ENCODE results near the gene ZMIZ1. TPM values are rescaled to one million over a fixed set of nuclear protein-coding genes. Genes with fewer than 3 reads are reported as not detected.

ZMIZ1 gene
- polyA plus RNA-seq, 1 donor from 2014 or later = 26.8 TPM

DNA sequence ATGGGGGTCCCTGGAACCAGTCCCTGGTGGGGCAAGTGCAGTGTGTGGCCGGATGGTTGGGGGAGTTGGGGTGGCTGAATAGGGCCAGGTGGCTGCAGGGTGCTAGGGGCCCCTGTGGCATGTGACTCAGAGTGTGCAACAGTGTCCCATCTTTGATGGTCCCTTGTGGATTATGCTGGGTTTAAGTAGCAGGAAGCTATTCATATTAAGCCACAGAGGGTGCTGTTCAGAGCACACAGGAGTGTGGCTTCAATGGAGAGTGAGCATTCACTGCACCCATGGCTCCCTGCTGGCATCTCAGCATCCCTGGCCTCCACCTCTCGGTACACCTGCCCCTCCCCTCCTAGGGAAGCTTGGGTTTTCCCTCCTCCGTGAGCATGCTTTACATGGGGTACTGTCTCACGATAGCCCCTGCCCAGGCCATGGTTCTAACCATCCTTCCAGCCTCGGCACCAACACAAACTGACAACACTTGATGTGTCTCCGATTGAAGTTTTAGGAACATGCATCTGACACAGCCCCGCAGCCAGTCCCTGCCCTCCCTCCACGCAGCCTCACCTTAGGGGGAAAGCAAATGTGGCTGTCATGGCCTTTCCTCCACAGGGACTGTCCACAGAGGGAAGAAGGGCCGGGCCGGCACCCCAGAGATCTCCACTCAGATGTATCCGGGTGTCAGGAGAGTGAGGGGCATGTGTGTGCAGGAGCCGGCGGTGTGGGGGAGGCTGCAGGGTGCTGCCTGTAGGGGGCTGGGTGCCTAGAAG is 248.1 kb downstream of the ZMIZ1 start:
- H3K27ac ChIP-seq (ENCODE audit: low read length) = no peak overlapping the region
- no peaks in the 10 kb centered on the region for H3K79me2 ChIP-seq (replicated peaks; ENCODE audit: insufficient read depth, low read length)
- no peak overlapping the region for H3K4me3 ChIP-seq (ENCODE audit: low read length)
- H3K27me3 ChIP-seq (ENCODE audit: insufficient read depth, low read depth, low read length) = no peaks in the 10 kb centered on the region
- H3K9me2 ChIP-seq (ENCODE audit: insufficient read depth, low read length) = no peaks in the 10 kb centered on the region
- H2AFZ ChIP-seq (ENCODE audit: low read depth, low read length) = no peak overlapping the region
- TF ChIP-seq EP300 (conservative IDR thresholded peaks at IDR 0.05; ENCODE audit: poor library complexity, severe bottlenecking) = no peak
- TF ChIP-seq POLR2AphosphoS5 (IDR thresholded peaks at IDR 0.05) = peak; percentile 20
- no peaks in the 10 kb centered on the region for H3F3A ChIP-seq (ENCODE audit: insufficient read depth, low read length, poor library complexity, severe bottlenecking)
- H3K9me3 ChIP-seq (ENCODE audit: low read length) = no peaks in the 10 kb centered on the region
- H3K4me2 ChIP-seq (ENCODE audit: low read length) = no peak overlapping the region
- no peaks in the 10 kb centered on the region for H4K20me1 ChIP-seq (ENCODE audit: insufficient read depth)
- H3K36me3 ChIP-seq (ENCODE audit: insufficient read depth, low read length) = peaks cover 9% of the 10 kb centered on the region
- no peak overlapping the region for H3K9ac ChIP-seq (ENCODE audit: low read length)

DNA sequence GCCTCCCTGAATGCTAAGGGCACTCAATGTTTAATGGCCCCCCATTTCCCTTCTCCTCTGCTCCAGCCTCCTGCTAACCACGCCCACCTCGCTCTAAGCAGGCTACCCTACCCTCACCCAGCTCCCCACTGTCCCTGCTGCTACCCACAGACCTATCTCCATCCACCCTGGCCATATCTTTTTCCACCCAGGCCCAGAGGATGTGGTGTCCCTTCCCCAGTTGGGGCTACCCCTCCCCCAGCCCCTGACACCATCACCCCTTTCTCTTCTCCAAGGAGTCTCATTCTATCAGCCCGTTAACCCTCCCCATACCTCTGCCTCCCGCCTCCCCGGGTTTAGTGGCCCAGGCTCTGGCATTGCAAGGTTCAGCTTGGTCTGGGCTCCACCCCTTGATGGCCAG is 249.6 kb downstream of the ZMIZ1 start:
- Histone ChIP-seq H3K9ac (ENCODE audit: low read length) (no peak overlapping the region), H4K20me1 (ENCODE audit: insufficient read depth) (no peaks in the 10 kb centered on the region), H3K4me3 (ENCODE audit: low read length) (no peak overlapping the region), H3K9me3 (ENCODE audit: low read length) (no peaks in the 10 kb centered on the region), H3K79me2 (replicated peaks; ENCODE audit: insufficient read depth, low read length) (no peaks in the 10 kb centered on the region), H3F3A (ENCODE audit: insufficient read depth, low read length, poor library complexity, severe bottlenecking) (no peaks in the 10 kb centered on the region), H3K27ac (ENCODE audit: low read length) (no peak overlapping the region), H2AFZ (ENCODE audit: low read depth, low read length) (no peak overlapping the region), H3K9me2 (ENCODE audit: insufficient read depth, low read length) (no peaks in the 10 kb centered on the region), H3K36me3 (ENCODE audit: insufficient read depth, low read length) (peaks cover 9% of the 10 kb centered on the region), H3K4me2 (ENCODE audit: low read length) (no peak overlapping the region), H3K27me3 (ENCODE audit: insufficient read depth, low read depth, low read length) (no peaks in the 10 kb centered on the region)
- no peak for TF ChIP-seq EP300 (conservative IDR thresholded peaks at IDR 0.05; ENCODE audit: poor library complexity, severe bottlenecking)
- TF ChIP-seq, protein P1, sequence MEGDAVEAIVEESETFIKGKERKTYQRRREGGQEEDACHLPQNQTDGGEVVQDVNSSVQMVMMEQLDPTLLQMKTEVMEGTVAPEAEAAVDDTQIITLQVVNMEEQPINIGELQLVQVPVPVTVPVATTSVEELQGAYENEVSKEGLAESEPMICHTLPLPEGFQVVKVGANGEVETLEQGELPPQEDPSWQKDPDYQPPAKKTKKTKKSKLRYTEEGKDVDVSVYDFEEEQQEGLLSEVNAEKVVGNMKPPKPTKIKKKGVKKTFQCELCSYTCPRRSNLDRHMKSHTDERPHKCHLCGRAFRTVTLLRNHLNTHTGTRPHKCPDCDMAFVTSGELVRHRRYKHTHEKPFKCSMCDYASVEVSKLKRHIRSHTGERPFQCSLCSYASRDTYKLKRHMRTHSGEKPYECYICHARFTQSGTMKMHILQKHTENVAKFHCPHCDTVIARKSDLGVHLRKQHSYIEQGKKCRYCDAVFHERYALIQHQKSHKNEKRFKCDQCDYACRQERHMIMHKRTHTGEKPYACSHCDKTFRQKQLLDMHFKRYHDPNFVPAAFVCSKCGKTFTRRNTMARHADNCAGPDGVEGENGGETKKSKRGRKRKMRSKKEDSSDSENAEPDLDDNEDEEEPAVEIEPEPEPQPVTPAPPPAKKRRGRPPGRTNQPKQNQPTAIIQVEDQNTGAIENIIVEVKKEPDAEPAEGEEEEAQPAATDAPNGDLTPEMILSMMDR (IDR thresholded peaks at IDR 0.05; ENCODE audit: poor library complexity, severe bottlenecking) = no peak
- no peak for TF ChIP-seq SMC3 (conservative IDR thresholded peaks at IDR 0.05; ENCODE audit: poor library complexity)
- TF ChIP-seq, protein P2, sequence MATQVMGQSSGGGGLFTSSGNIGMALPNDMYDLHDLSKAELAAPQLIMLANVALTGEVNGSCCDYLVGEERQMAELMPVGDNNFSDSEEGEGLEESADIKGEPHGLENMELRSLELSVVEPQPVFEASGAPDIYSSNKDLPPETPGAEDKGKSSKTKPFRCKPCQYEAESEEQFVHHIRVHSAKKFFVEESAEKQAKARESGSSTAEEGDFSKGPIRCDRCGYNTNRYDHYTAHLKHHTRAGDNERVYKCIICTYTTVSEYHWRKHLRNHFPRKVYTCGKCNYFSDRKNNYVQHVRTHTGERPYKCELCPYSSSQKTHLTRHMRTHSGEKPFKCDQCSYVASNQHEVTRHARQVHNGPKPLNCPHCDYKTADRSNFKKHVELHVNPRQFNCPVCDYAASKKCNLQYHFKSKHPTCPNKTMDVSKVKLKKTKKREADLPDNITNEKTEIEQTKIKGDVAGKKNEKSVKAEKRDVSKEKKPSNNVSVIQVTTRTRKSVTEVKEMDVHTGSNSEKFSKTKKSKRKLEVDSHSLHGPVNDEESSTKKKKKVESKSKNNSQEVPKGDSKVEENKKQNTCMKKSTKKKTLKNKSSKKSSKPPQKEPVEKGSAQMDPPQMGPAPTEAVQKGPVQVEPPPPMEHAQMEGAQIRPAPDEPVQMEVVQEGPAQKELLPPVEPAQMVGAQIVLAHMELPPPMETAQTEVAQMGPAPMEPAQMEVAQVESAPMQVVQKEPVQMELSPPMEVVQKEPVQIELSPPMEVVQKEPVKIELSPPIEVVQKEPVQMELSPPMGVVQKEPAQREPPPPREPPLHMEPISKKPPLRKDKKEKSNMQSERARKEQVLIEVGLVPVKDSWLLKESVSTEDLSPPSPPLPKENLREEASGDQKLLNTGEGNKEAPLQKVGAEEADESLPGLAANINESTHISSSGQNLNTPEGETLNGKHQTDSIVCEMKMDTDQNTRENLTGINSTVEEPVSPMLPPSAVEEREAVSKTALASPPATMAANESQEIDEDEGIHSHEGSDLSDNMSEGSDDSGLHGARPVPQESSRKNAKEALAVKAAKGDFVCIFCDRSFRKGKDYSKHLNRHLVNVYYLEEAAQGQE (IDR thresholded peaks at IDR 0.05; ENCODE audit: borderline replicate concordance) = no peak
- TF ChIP-seq MXI1 (conservative IDR thresholded peaks at IDR 0.05; ENCODE audit: poor library complexity, severe bottlenecking) = no peak
- no peak for TF ChIP-seq RAD21 (conservative IDR thresholded peaks at IDR 0.05)
